Measurements from ENCODE around the gene RAB21. TPM values are rescaled to one million over a fixed set of nuclear protein-coding genes. Genes with fewer than 3 reads are reported as not detected.

The RAB21 gene
- 13.0 and 26.8 TPM in 2 replicates for total RNA-seq

GRCh38 chr12:71754461-71755145 is at the start of gene RAB21:
RAB21 (plus strand) TSS chr12:71754863; CDS start chr12:71755130, 267 bp downstream.

Other genes starting within 250 kb of the RAB21 start
- gene ZFC3H1, start 91.0 kb upstream of the RAB21 start, total RNA-seq, result 15.9 and 18.9 TPM in 2 replicates
- gene THAP2, start 90.6 kb upstream of the RAB21 start, total RNA-seq, result 2.5 and 4.4 TPM in 2 replicates
- gene TMEM19, start 68.8 kb upstream of the RAB21 start, total RNA-seq, result 13.2 and 16.3 TPM in 2 replicates
- 5.2 and 8.9 TPM in 2 replicates for gene TBC1D15, start 84.9 kb downstream of the RAB21 start, total RNA-seq
- gene TPH2, start 184.0 kb downstream of the RAB21 start, total RNA-seq, result not detected in 2 replicates